GM18951 (cell line): Measurements from ENCODE around the gene CABP4.
A peak's percentile ranks its signal among the peaks of the same experiment; 100 is the strongest.

Experiments used
- POLR2A ChIP-seq: IDR thresholded peaks from 4 replicates; pipeline ENCODE4 v1.6.1; 2011; ENCODE audit warnings: mild to moderate bottlenecking; ENCODE audit not compliant: insufficient read length, insufficient read depth; ENCODE audit errors: extremely low read depth
- in situ Hi-C: fragments of 300-500 bp; cut with MboI; formaldehyde crosslinking; loops from one replicate; pipeline ENCODE4 v1.12.0; 2022; ENCODE audit warnings: low sequenced_read_pairs, mixed read lengths, inconsistent platforms; ENCODE audit not compliant: unreplicated experiment

The CABP4 gene

GRCh38 chr11:67498544-67498972, 43.4 kb downstream of the CABP4 start:
- TF ChIP-seq POLR2A: no peak

GRCh38 chr11:67499808-67500483, 44.8 kb downstream of the CABP4 start:
- no peak for TF ChIP-seq POLR2A
- in situ Hi-C loops: no loop called here

More at GRCh38 chr11:67498544-67498972, 43.4 kb downstream of the CABP4 start:
- in situ Hi-C loops: no loop called here

- in situ Hi-C loops: no loop called here
- TF ChIP-seq POLR2A: no peak
Observed at GRCh38 chr11:67500484-67500821, 45.3 kb downstream of the CABP4 start.

- no peak for TF ChIP-seq POLR2A
- in situ Hi-C loops: no loop called here
Observed at GRCh38 chr11:67500831-67501715, 45.9 kb downstream of the CABP4 start.

- TF ChIP-seq POLR2A: no peak
- in situ Hi-C loops: no loop called here
Observed at GRCh38 chr11:67501854-67502253, 46.7 kb downstream of the CABP4 start.

GRCh38 chr11:67502328-67502979, 47.3 kb downstream of the CABP4 start:
- in situ Hi-C loops: no loop called here
- no peak for TF ChIP-seq POLR2A

GRCh38 chr11:67503119-67504004, 48.2 kb downstream of the CABP4 start:
- in situ Hi-C loops: no loop called here
- TF ChIP-seq POLR2A: no peak

- in situ Hi-C loops: no loop called here
- TF ChIP-seq POLR2A: no peak
Observed at GRCh38 chr11:67504005-67504949, 49.1 kb downstream of the CABP4 start.

- peak; percentile 64 for TF ChIP-seq POLR2A
- in situ Hi-C loops: no loop called here
Observed at GRCh38 chr11:67504950-67505581, 49.9 kb downstream of the CABP4 start, which contains the start of gene PITPNM1. TSS of gene PITPNM1 (minus strand) at chr11:67505363. CDS start at chr11:67504180, 1,183 bp downstream.

GRCh38 chr11:67505605-67506396, 50.6 kb downstream of the CABP4 start:
- in situ Hi-C loops: no loop called here
- TF ChIP-seq POLR2A: no peak
